ENCODE results near the gene MYO10. TPM values are rescaled to one million over a fixed set of nuclear protein-coding genes. Genes with fewer than 3 reads are reported as not detected.

Gene MYO10
- total and polyA plus RNA-seq, 2 donors (not counting 3 experiments of a cell fraction or from before 2014, with no cell fraction given): 36.0 to 148 TPM

DNA sequence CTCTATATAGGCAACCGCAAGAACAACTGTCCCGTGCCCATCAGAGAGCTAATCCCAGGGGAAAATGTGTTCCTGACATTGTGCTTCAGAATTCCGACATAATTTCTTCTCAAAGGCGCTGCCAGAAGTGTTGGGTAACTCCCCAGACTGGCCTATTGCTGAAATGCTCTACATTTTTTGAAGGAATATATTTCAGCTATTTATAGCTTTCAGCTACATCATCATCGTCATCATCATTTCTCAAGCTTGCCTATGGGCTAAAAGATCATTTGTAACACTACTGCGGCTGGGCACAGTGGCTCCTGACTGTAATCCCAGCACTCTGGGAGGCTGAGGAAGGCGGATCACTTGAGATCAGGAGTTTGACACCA lies 49.7 kb downstream of the MYO10 start:
- ChIA-PET POLR2A (no interaction called here), CTCF (interaction anchor here (0.9 to 1.9 kb wide), 4 partner anchors 31 to 303 kb away, joined by 4 to 6 read pairs (median 4); no protein-coding TSS in a partner anchor)
- Histone ChIP-seq H4K20me1 (replicated peaks; ENCODE audit: control insufficient read depth, extremely low read depth, insufficient read depth, low read length) (peaks cover 22% of the 10 kb centered on the region), H2AFZ (ENCODE audit: low read depth, low read length) (no peak overlapping the region), H3K9me1 (replicated peaks; ENCODE audit: control insufficient read depth, extremely low read depth, insufficient read depth, low read length) (no peaks in the 10 kb centered on the region), H3K27me3 (ENCODE audit: control insufficient read depth in 2 of 2, insufficient read depth in 2 of 2, low read length in 2 of 2) (no peaks in the 10 kb centered on the region), H3K27ac (ENCODE audit: insufficient read depth, low read depth, low read length) (no peak overlapping the region), H3K9ac (replicated peaks; ENCODE audit: extremely low read depth, insufficient read depth, low read length) (no peak overlapping the region), H3K4me3 (replicated peaks in 1 of 3; ENCODE audit: insufficient read depth in 1 of 3, low read depth in 1 of 3, low read length in 3 of 3) (no peak overlapping the region), H3K4me1 (ENCODE audit: control insufficient read depth, extremely low read depth, insufficient read depth, low read length) (peaks cover 30% of the 10 kb centered on the region), H3K36me3 (ENCODE audit: control insufficient read depth in 2 of 2, extremely low read depth in 1 of 2, insufficient read depth in 2 of 2, low read length in 2 of 2) (no peaks in the 10 kb centered on the region), H3K4me2 (ENCODE audit: insufficient read depth, low read length) (no peak overlapping the region), H3K79me2 (ENCODE audit: control insufficient read depth, insufficient read depth, low read length) (peaks cover 98% of the 10 kb centered on the region), H3K9me3 (replicated peaks; ENCODE audit: control insufficient read depth, insufficient read depth, low read length) (no peaks in the 10 kb centered on the region)
- dilution Hi-C loops (cut with MboI; ENCODE audit: extremely low pct_ligation_motif_present, low sequenced_read_pairs) (no loop called here), intact Hi-C loops (cut with micrococcal nuclease) (no loop called here)
- DNase-seq (ENCODE audit: low read depth, low spot score) (no peak), FAIRE-seq (no peak)
- TF ChIP-seq JUN (IDR thresholded peaks at IDR 0.05; ENCODE audit: borderline replicate concordance, insufficient read depth, insufficient read length, low read depth) (no peak), POLR2AphosphoS5 (IDR thresholded peaks at IDR 0.05; ENCODE audit: insufficient read depth, low read depth, low read length) (no peak), GATA2 (IDR thresholded peaks at IDR 0.05; ENCODE audit: insufficient read depth, insufficient read length, low read depth, low read length) (no peak), CTCF (IDR thresholded peaks at IDR 0.05; ENCODE audit: extremely low read depth in 1 of 2, insufficient read depth in 1 of 2, low read depth in 1 of 2, low read length in 2 of 2) (no peak)
- BruUV-seq (replicated peaks): no TSS peak

DNA sequence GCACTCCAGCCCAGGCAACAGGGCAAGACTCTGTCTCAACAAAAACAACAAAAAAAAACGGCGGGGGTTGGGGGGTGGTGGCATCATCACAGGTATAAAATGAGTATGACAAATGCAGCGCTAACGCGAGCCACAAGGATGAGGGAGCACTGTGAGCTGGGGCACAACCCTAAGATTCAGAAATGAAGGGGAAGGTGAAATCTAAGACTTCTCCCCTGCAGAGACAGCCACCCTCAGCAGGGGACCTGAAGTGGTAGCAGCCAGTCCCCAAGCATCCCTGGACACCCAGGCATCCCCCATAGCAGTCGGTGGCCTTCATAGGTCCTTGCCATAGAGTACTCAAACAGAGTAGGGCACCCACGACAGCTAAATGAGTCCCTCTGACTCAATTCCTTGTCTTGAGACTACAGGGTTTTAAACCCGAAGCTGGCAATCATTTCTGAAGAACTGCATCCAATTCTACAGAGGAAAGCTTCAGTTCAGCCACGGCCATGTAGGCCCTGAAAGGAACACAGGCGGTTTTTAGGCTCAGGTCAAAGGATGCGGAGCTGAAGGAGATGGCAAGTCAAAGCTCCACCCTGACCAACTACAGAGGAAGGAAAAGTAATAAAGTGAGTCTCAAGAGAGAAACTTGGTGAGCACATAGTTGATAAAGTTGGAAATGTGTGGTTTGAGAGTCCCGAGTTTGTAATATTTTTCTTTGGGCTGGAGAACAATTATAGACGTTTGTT lies 50.3 kb downstream of the MYO10 start:
- no peak for TF ChIP-seq FOS (IDR thresholded peaks at IDR 0.05; ENCODE audit: borderline replicate concordance, insufficient read depth, low read length)
- TF ChIP-seq CTCF (IDR thresholded peaks at IDR 0.05; ENCODE audit: extremely low read depth in 1 of 2, insufficient read depth in 1 of 2, low read depth in 1 of 2, low read length in 2 of 2): no peak
- TF ChIP-seq, protein P1, sequence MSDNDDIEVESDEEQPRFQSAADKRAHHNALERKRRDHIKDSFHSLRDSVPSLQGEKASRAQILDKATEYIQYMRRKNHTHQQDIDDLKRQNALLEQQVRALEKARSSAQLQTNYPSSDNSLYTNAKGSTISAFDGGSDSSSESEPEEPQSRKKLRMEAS (IDR thresholded peaks at IDR 0.05; ENCODE audit: insufficient read depth, insufficient read length): no peak
- TF ChIP-seq GATA2 (IDR thresholded peaks at IDR 0.05; ENCODE audit: insufficient read depth, insufficient read length, low read depth, low read length): no peak
- TF ChIP-seq JUN (IDR thresholded peaks at IDR 0.05; ENCODE audit: borderline replicate concordance, insufficient read depth, insufficient read length, low read depth): no peak
- TF ChIP-seq MYC (IDR thresholded peaks at IDR 0.05; ENCODE audit: low read depth, low read length): no peak
- TF ChIP-seq EZH2 (IDR thresholded peaks at IDR 0.05; ENCODE audit: borderline replicate concordance, low read depth, low read length, severe bottlenecking): no peak
- no peak for TF ChIP-seq POLR2A (IDR thresholded peaks at IDR 0.05; ENCODE audit: low read depth, low read length)
- no peak for TF ChIP-seq POLR2AphosphoS5 (IDR thresholded peaks at IDR 0.05; ENCODE audit: insufficient read depth, low read depth, low read length)
- FAIRE-seq (no peak), DNase-seq (ENCODE audit: low read depth, low spot score) (no peak)
- H3K9ac ChIP-seq (replicated peaks; ENCODE audit: extremely low read depth, insufficient read depth, low read length): no peak overlapping the region
- intact Hi-C loops (cut with micrococcal nuclease): no loop called here
- no peaks in the 10 kb centered on the region for H3K9me1 ChIP-seq (replicated peaks; ENCODE audit: control insufficient read depth, extremely low read depth, insufficient read depth, low read length)
- dilution Hi-C loops (cut with MboI; ENCODE audit: extremely low pct_ligation_motif_present, low sequenced_read_pairs): no loop called here
- H2AFZ ChIP-seq (ENCODE audit: low read depth, low read length): no peak overlapping the region
- CTCF ChIA-PET: interaction anchor here (0.9 to 1.9 kb wide), 4 partner anchors 31 to 304 kb away, joined by 4 to 6 read pairs (median 4); no protein-coding TSS in a partner anchor
- no peak overlapping the region for H3K4me2 ChIP-seq (ENCODE audit: insufficient read depth, low read length)
- POLR2A ChIA-PET: no interaction called here
- H3K79me2 ChIP-seq (ENCODE audit: control insufficient read depth, insufficient read depth, low read length): peaks cover 98% of the 10 kb centered on the region
- no peak overlapping the region for H3K4me3 ChIP-seq (replicated peaks in 1 of 3; ENCODE audit: insufficient read depth in 1 of 3, low read depth in 1 of 3, low read length in 3 of 3)
- no peaks in the 10 kb centered on the region for H3K36me3 ChIP-seq (ENCODE audit: control insufficient read depth in 2 of 2, extremely low read depth in 1 of 2, insufficient read depth in 2 of 2, low read length in 2 of 2)
- H3K27me3 ChIP-seq (ENCODE audit: control insufficient read depth in 2 of 2, insufficient read depth in 2 of 2, low read length in 2 of 2): no peaks in the 10 kb centered on the region
- H3K4me1 ChIP-seq (ENCODE audit: control insufficient read depth, extremely low read depth, insufficient read depth, low read length): peaks cover 26% of the 10 kb centered on the region
- peaks cover 27% of the 10 kb centered on the region for H4K20me1 ChIP-seq (replicated peaks; ENCODE audit: control insufficient read depth, extremely low read depth, insufficient read depth, low read length)
- H3K27ac ChIP-seq (ENCODE audit: insufficient read depth, low read depth, low read length): no peak overlapping the region
- BruUV-seq (replicated peaks): no TSS peak
- no peaks in the 10 kb centered on the region for H3K9me3 ChIP-seq (replicated peaks; ENCODE audit: control insufficient read depth, insufficient read depth, low read length)
